Measurements from ENCODE around the gene SLMAP.

DNA sequence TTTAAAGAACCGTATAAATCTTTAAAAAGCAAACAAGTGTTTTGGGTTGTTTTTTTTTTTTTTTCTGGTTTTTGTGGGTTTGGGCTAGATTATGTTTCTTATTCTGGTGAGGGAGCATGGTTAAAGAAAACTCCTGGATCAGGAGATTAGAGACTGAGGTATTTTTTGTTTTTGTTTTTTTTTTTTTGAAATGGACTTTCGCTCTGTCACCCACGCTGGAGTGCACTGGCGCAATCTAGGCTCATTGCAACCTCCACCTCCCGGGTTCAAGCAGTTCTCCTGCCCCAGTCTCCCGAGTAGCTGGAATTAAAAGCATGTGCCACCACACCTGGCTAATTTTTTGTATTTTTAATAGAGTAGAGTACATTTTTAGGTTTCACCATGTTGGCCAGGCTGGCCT is 95.2 kb downstream of the SLMAP start:
- TF ChIP-seq, protein P1, sequence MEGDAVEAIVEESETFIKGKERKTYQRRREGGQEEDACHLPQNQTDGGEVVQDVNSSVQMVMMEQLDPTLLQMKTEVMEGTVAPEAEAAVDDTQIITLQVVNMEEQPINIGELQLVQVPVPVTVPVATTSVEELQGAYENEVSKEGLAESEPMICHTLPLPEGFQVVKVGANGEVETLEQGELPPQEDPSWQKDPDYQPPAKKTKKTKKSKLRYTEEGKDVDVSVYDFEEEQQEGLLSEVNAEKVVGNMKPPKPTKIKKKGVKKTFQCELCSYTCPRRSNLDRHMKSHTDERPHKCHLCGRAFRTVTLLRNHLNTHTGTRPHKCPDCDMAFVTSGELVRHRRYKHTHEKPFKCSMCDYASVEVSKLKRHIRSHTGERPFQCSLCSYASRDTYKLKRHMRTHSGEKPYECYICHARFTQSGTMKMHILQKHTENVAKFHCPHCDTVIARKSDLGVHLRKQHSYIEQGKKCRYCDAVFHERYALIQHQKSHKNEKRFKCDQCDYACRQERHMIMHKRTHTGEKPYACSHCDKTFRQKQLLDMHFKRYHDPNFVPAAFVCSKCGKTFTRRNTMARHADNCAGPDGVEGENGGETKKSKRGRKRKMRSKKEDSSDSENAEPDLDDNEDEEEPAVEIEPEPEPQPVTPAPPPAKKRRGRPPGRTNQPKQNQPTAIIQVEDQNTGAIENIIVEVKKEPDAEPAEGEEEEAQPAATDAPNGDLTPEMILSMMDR (IDR thresholded peaks at IDR 0.05) = no peak
- no peak for TF ChIP-seq POLR2A (IDR thresholded peaks at IDR 0.05)
